Right lung (tissue), 10 donors: ENCODE measurements around the gene CENPA. TPM values are rescaled to one million over a fixed set of nuclear protein-coding genes. Genes with fewer than 3 reads are reported as not detected.
"Not testable (repeated sequence)": the region's sequence is repeated elsewhere in the genome, so short reads cannot be mapped to it uniquely, and the experiment has no call there.

Experiments used
- DNase-seq, 2 donors: peaks; one replicate each; pipeline ENCODE4 v3.0.0-alpha.2; 2013
- long read RNA-seq, 8 donors: transcript quantifications; one replicate each; lab custom pipeline, GENCODE V29; 2026
- polyA plus RNA-seq, 5 donors: library from polyadenylated mRNA; unstranded; fragments of 120-200 nt; gene quantifications; one replicate each; pipeline versions ENCODE4 v1.2.1 to v1.2.3, GENCODE V29; 2013; ENCODE audit warnings: inconsistent platforms in 1 of 5, low replicate concordance in 1 of 5; ENCODE audit not compliant: insufficient read length in 5 of 5, insufficient read depth in 1 of 5

Gene CENPA
- 10 to 100 TPM in 4 of 5 donors, 1 to 10 TPM in 1; 9.8 to 29.0 (median 13.9) TPM for polyA plus RNA-seq
- long read RNA-seq, donor 1, transcript CENPA-202 (5 exons, 1,452 nt): major isoform, 5 of 7 reads
- long read RNA-seq, donor 1, partial matches to known transcripts: 0 of 7 reads
- long read RNA-seq, donor 1, other reads (novel, unspliced or antisense): 0 of 7 reads
- long read RNA-seq, donor 2, transcript CENPA-202 (5 exons, 1,452 nt): major isoform, 8 of 9 reads
- long read RNA-seq, donor 2, partial matches to known transcripts: 0 of 9 reads
- long read RNA-seq, donor 2, other reads (novel, unspliced or antisense): 0 of 9 reads
- long read RNA-seq, donor 3, transcript CENPA-202 (5 exons, 1,452 nt): major isoform, 10 of 14 reads
- long read RNA-seq, donor 3, partial matches to known transcripts: 0 of 14 reads
- long read RNA-seq, donor 3, other reads (novel, unspliced or antisense): 0 of 14 reads
- long read RNA-seq, donor 4, partial matches to known transcripts: 8 of 10 reads
- long read RNA-seq, donor 4, other reads (novel, unspliced or antisense): 0 of 10 reads
- long read RNA-seq, donor 5, transcript CENPA-202 (5 exons, 1,452 nt): major isoform, 11 of 13 reads
- long read RNA-seq, donor 5, partial matches to known transcripts: 0 of 13 reads
- long read RNA-seq, donor 5, other reads (novel, unspliced or antisense): 0 of 13 reads
- long read RNA-seq, donor 6, partial matches to known transcripts: 0 of 5 reads
- long read RNA-seq, donor 6, other reads (novel, unspliced or antisense): 0 of 5 reads
- long read RNA-seq, donor 7, partial matches to known transcripts: 0 of 5 reads
- long read RNA-seq, donor 7, other reads (novel, unspliced or antisense): 0 of 5 reads
- long read RNA-seq, donor 8, transcript CENPA-202 (5 exons, 1,452 nt): major isoform, 6 of 6 reads
- long read RNA-seq, donor 8, partial matches to known transcripts: 0 of 6 reads
- long read RNA-seq, donor 8, other reads (novel, unspliced or antisense): 0 of 6 reads

DNA sequence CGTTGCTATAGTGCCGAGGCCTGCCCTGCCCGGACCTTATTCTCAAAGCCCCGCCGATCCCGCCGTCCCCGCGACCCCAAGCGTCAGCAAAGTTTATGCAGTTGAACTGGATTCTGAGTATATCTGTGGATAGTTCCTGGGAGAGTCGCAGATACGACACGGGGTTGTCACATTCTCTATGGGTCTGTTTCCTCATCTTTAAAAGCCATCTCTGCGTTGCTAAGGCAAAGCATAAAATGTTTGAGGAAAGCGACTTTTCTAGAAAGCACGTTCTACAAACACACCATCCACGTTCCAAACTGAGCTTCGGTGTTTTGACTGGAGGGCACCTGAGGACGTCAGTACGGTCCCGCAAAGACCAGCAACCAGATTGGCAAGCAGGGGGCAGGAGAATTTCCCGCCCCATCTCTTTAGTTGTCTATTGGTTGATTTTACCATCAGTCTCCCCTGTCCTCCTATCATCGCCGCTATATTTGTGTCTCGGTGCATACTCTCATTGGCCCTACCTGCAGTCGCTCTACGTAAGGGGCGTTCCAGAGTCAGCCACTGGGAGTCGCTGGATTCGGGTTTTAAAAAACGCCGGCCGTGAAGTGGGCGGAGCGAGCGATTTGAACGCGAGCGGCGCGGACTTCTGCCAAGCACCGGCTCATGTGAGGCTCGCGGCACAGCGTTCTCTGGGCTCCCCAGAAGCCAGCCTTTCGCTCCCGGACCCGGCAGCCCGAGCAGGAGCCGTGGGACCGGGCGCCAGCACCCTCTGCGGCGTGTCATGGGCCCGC lies at the start of gene CENPA:
CENPA (plus strand) TSS at position 626 of the 776 bp plus-strand sequence; CDS start at position 767, 141 bp downstream.
- peak; percentile 98 to 99 for DNase-seq

DNA sequence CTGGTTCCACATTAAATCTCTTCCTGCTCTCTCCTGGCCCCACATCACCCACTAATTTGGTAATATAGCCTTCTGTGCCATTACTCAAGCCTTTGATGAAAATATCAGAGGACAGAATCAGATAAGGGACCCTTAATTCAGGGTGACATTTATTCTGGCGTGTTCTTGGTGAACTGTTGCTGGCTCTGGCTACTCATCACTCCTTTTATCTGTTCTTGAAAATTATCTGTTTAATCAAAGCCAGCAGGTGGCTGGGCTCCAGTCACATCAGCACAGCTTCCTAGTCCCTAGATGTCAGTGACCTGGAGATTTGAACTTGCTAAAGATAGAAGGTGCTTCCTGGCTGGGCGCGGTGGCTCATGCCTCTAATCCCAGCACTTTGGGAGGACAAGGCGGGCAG lies 48.6 kb upstream of the CENPA start:
- DNase-seq: no peak

DNA sequence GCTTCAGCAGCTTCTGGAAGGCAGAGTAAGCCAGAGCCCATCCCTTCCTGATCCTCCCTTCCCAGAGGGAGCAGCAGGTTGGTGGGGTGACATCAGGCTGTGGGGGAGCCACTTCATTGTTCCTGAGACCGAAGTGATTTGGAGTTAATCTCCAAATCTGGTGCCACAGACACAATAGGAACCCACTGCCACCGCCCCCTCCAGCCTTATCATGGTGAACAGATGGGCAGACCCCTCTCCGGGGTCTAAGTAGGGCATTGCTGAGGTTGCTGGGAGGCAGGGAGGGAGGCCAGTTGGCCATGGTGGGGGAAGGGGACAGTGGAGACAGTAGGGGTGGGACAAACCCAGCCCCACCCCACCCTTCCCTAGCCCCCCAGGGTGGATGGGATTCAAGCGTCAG lies 47.4 kb upstream of the CENPA start:
- no peak for DNase-seq

DNA sequence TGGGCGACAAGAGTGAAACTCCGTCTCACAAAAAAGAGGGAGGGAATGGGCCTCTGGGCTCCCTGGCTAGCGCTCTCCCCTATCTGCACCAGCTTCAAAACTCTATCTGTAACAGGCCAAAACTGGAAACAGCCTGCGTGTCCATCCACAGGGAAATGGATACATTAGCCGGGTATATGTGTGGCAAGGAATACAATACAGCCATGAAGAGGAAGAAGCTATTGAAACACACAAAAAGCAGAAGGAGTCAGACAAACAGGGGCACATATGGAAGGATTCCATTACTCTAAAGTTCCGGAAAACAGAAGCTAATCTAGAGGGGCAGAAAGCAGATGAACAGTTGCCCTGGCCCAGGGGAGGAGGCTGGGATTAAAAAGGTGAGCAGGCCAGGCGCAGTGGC lies 46.3 kb upstream of the CENPA start:
- DNase-seq: no peak

DNA sequence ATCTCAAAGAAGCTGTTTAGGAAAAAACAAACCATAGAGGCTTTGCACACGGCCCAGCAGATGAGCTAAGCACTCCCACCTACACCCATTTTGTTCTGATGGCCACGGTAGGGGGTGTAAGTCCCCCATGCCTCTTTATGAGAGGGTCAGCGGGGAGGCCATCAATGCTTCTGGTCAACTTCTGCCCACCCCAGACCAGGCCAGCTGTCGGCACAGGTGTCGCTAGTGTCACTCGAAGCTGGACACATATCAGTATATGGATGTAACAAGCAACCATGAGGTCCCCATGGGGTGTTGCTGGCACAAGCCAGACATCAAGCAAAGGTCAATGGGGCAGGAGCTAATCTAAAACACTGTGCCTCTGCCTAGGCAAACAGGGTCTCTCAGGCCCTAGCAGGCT lies 45.5 kb upstream of the CENPA start:
- DNase-seq: no peak

DNA sequence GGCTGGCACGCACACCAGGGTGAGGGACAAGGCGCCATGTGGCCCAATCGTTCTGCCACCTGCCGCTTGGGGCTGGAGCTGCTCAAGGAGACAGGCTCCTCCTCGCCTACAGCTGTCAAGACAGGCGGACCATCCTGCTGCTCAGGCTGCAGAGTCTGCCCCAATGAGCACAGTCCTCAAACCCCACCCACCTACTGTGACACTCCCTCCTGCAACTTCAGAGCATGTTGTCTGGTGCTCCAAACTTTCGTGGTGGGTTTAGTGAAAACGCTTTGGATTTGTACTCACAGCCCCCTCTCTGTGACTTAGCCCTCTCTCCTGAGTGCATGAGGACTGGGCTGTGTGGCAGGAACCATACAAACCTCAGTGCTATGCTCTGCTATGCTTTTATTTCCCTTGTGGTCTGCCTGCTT lies 45.0 kb upstream of the CENPA start:
- peak; percentile 55 to 58 for DNase-seq

DNA sequence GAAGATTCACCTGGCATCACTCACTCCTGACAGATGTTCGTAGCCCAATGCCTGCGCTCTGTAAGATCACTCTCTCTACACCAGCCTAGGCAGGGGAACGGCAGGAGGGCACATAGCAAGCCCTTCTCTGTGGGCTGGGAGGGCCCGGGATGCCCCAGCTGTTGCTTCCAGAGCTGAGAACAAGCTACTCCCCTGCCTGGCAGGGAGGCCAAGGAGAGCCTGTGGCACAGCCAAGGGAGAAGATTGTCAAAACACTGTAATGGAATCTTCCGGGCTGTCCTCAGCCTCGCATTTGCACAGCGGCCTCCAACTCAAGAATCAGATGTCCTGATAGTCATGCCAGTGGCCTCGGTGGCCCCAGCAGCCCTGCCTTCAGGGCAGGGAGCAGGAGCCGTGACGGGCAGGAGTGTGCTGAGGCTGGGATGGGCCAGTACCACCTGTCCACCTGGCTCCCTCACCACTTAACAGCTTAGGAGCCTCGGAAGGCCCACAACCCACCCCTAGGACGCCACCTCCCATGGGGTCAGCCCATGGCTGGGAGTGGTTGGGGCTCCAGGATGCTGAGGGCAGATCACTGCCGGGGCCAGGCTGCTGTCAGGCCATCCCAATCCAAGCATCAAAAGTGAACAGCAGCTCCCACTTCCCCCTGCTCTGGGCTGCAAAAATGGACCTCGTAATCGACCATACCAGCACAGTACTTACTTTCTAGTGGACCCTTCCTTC lies 43.6 kb upstream of the CENPA start:
- DNase-seq: no peak

DNA sequence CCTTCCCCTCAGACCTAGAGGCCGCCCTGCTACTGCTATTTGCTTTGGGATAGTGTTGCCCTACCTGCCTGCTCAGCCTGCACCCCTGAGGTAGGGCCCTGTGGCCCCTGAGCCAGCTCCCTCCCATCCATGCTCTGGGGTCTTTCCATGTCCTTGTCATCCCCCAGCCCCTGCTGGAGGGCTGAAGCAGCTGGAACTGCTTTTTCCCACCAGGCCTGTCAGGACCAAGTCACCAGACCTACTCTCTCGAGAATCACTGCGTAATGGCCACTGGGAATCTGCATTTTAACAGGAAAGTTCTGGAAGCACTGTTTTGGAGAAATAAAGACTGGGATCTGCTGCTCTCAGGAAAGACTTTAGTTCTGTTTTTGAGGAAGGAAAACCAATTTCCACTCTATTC lies 42.0 kb upstream of the CENPA start:
- no peak for DNase-seq

DNA sequence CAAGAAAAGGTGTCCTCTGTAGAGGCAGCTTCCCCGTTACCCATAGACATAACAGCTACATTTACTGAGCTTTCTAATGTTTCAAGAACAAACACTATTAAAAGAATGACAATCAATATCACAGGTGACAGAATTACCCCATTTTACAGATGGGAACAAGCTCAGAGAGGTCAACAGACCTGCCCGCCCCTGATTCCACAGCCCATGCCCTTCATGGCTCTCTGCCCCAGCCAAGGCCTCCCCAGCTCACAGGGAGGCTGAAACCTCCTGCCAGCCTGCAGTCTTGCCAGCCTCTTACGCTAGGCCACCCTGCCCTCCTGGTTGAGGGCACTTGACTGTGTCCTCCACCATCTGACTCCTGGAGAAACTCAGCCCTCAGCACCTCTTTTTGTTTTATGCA lies 40.9 kb upstream of the CENPA start:
- no peak for DNase-seq

DNA sequence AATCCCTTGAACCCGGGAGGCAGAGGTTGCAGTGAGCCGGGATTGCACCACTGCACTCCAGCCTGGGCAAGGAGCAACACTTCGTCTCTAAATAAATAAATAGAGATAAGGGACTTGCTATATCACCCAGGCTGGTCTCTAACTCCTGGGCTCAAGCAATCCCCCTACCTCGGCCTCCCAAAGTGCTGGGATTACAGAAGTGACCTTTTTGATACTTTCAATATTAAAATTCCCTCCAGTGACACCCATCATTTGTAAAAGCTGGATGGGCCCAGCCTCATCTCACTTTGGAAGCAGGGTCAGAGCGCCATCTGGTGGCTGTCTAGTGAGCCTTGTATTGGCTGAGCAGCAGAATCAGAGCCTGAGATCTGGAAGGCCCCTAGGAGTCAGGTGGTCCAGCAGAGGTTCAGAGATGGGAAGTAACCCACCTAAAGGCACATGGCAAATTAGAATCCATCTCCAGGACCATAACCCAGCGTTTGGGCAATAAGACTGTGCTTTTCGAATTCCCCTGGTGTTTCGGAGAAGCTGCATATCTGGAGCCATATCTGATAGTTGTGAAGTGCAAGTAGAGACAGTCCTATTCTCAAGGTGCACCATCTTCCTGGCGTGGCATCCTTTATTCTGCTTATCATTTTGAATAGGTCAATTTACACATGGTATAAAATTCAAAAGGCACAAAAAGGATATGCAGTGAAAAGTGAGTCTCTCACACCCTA lies 40.1 kb upstream of the CENPA start:
- DNase-seq: peak; percentile 73 to 80

DNA sequence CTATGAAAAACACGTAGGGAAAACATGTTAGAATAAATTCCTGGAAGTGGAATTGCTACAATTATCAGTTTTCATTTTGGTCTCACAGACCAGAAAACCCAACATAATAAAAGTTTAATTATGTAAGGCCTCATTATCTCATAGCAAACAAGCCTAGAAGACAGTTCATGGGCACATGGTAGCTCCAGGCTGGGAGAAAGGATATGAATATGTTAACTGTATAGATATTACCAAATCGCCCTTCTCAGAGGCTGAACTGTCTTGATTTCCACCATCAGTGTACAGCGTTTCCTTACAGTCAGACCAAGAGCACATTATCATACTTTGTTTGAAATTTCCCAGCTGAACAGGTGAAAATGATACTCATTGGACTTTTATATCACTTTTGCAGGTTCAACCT lies 38.9 kb upstream of the CENPA start:
- no peak for DNase-seq

DNA sequence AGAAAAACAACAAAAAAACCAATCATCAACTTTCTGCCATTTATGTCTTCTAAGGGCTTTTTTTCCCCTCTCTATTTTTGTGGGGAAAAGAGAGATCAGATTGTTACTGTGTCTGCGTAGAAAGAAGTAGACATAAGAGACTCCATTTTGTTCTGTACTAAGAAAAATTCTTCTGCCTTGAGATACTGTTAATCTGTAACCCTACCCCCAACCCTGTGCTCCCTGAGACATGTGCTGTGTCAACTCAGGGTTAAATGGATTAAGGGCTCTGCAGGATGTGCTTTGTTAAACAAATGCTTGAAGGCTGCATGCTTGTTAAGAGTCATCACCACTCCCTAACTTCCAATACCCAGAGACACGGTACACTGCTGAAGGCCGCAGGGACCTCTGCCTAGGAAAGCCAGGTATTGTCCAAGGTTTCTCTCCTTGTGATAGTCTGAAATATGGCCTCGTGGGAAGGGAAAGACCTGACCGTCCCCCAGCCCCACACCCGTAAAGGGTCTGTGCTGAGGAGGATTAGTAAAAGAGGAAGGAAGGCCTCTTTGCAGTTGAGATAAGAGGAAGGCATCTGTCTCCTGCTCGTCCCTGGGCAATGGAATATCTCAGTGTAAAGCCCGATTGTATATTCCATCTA lies 36.0 kb upstream of the CENPA start:
- not testable (repeated sequence) for DNase-seq

DNA sequence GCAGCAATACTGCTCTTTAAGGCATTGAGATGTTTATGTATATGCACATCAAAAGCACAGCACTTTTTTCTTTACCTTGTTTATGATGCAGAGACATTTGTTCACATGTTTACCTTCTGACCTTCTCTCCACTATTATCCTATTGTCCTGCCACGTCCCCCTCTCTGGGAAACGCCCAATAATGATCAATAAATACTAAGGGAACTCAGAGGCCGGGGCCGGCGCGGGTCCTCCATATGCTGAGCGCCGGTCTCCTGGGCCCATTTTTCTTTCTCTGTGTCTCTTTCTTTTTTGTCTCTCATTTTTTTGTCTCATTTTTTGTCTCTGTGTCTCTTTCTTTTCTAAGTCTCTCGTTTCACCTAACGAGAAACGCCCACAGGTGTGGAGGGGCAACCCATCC lies 35.4 kb upstream of the CENPA start:
- not testable (repeated sequence) for DNase-seq

DNA sequence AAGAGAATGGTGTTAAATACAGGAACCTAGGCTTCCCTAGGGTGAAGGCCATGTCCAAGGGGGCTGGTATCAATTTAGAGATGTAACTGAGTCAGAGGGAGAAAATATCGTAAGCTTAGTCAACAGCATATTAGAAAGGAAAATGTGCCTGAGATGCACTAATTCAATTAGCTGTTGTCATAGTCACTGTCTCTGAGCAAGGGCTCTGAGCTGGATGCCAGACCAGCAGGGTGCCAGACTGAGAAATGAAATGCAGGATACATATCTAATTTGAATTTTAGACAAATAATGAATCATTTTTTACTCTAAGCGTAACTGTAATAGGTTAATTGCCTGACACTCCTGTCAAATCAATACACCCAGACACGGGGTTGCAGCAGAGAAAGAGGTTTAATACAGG lies 33.2 kb upstream of the CENPA start:
- DNase-seq: no peak

DNA sequence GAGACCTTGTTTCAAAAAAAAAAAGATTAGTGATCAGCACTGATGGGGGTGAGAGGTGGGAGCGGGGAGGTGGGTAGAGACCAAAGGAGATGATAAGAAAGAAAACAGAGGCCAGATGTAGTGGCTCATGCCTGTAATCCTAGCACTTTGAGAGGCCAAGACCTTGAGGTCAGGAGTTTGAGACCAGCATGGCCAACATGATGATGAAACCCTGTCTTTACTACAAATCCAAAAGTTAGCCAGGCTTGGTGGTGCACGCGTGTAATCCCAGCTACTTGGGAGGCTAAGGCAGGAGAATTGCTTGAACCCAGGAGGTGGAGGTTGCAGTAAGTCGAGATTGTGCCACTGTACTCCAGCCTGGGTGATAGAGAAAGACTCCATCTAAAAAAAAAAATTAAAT lies 31.3 kb upstream of the CENPA start:
- DNase-seq: no peak

DNA sequence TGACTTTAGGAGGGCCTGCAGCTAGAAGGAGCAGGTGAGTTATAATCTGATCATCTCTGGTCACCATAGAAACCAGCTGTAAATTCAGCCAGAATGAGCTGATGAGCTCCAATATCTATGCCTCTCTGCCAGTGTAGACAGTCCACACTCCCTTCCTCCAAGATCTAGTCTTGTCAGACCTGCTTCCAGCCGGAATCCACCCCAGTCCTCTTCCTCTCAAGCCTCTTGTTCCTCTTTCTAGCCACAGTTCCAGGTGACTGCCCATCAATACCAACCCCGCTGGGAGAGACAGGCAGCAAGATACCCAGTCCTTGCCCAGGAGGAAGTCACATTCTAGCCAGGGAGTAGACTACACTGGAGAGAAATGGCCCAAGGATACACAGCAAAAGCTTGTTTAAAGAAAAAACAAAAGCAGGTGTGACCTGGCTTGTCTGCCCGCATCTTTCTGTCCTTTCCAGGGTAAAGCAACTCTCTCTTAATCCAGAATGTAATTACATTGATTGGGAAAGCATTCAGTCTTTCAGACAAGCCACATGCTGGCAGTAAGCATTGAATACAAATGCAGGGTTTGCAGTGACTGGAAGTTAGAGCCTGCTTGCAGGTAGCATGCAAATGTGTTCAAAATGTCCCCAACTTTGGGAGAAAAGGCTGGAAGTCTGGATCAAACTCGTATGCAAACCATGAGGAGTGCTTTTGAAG lies 30.7 kb upstream of the CENPA start:
- DNase-seq: no peak

DNA sequence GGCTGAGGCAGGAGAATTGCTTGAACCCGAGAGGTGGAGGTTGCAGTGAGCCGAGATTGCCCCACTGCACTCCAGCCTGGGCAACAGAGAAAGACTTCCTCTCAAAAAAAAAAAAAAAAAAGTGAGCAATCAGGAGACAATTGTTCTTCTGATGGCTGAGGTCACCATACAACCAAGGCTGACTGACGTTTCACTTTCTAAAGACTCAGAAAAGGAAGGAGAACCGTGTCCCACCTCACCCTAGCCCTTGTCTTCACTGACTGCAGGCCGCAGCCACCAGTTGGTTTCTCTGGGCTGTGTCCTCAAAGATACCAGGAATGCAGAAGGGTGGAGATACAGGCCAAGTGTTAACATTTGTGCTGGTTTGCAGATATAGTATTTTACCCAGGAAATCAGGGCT lies 29.5 kb upstream of the CENPA start:
- no peak for DNase-seq

DNA sequence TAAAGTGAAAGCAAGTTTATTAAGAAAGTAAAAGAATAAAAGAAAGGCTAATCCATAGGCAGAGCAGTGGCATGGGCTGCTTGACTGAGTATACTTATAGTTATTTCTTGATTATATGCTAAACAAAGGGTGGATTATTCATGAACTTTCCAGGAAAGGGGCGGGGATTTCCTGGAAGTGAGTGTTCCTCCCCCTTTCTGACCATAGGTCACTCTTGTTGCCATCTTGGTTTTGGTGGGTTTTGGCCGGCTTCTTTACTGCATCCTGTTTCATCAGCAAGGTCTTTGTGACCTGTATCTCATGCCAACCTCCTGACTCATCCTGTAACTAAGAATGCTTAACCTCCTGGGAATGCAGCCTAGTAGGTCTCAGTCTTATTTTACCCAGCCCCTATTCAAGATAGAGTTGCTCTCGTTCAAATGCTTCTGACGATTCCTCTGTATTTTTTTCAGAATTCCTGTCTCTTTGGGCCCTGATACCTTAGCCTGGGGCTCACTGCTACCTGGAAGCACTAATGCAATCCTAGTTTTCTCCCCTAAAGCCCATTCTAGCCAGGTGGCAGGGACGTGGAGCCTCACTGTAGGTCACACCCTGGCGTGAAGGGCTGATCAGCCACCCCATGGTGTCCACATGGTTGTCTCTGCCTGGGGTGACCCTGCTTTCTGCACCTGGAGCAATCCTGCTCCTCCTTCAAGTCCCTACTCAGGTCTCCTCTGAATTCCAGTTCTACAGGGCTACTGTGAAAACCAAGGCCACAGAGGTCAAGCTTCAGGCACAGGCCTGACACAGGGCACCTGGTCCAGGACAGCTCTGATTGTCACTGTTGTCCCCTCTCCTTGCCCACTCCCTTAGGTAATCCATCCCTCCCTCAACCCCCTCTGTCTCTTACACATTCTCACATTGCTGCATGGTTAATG lies 27.7 kb upstream of the CENPA start:
- DNase-seq: no peak
